HCEC 1CT (cell line): Measurements from ENCODE around the gene SMC1A.
"Not testable (repeated sequence)": the region's sequence is repeated elsewhere in the genome, so short reads cannot be mapped to it uniquely, and the experiment has no call there.

ENCODE experiments used
- DNase-seq: peaks from one replicate; pipeline ENCODE4 v3.0.0-alpha.2; 2017

SMC1A gene

GRCh38 chrX:53421125-53421524, 1.3 kb downstream of the SMC1A start:
- no peak for DNase-seq

- not testable (repeated sequence) for DNase-seq
Observed at GRCh38 chrX:53420351-53420750, 2.1 kb downstream of the SMC1A start.

GRCh38 chrX:53412446-53412845, 10.0 kb downstream of the SMC1A start:
- no peak for DNase-seq

- no peak for DNase-seq
Observed at GRCh38 chrX:53403535-53403934, 18.9 kb downstream of the SMC1A start.

- no peak for DNase-seq
Observed at GRCh38 chrX:53398216-53398615, 24.2 kb downstream of the SMC1A start.

- DNase-seq: no peak
Observed at GRCh38 chrX:53395605-53396298, 26.7 kb downstream of the SMC1A start.

GRCh38 chrX:53383376-53384076, 38.9 kb downstream of the SMC1A start:
- DNase-seq: no peak

- DNase-seq: no peak
Observed at GRCh38 chrX:53379747-53380146, 42.7 kb downstream of the SMC1A start.

- no peak for DNase-seq
Observed at GRCh38 chrX:53379008-53379710, 43.3 kb downstream of the SMC1A start.

GRCh38 chrX:53377464-53377863, 45.0 kb downstream of the SMC1A start:
- no peak for DNase-seq

GRCh38 chrX:53376888-53377287, 45.6 kb downstream of the SMC1A start:
- DNase-seq: no peak

- no peak for DNase-seq
Observed at GRCh38 chrX:53374923-53375322, 47.5 kb downstream of the SMC1A start.

- DNase-seq: peak; percentile 48
Observed at GRCh38 chrX:53374222-53374820, 48.1 kb downstream of the SMC1A start.

GRCh38 chrX:53373307-53373706, 49.1 kb downstream of the SMC1A start:
- DNase-seq: no peak

- not testable (repeated sequence) for DNase-seq
Observed at GRCh38 chrX:53366454-53366853, 56.0 kb downstream of the SMC1A start.

GRCh38 chrX:53362449-53362848, 60.0 kb downstream of the SMC1A start:
- no peak for DNase-seq

- DNase-seq: no peak
Observed at GRCh38 chrX:53357799-53358530, 64.5 kb downstream of the SMC1A start.

- no peak for DNase-seq
Observed at GRCh38 chrX:53356186-53356585, 66.3 kb downstream of the SMC1A start.

- DNase-seq: no peak
Observed at GRCh38 chrX:53354669-53355068, 67.8 kb downstream of the SMC1A start.

GRCh38 chrX:53347948-53348347, 74.5 kb downstream of the SMC1A start:
- no peak for DNase-seq

GRCh38 chrX:53340852-53341645, 81.4 kb downstream of the SMC1A start:
- no peak for DNase-seq

GRCh38 chrX:53337101-53337500, 85.4 kb downstream of the SMC1A start:
- DNase-seq: no peak
